A673 (cell line): ENCODE data around the gene PI4K2A. TPM values are rescaled to one million over a fixed set of nuclear protein-coding genes. Genes with fewer than 3 reads are reported as not detected.
A peak's percentile ranks its signal among the peaks of the same experiment; 100 is the strongest.

Experiments
- Bru-seq: library from RNA; stranded (reverse); fragments of 400-500 nt; gene quantifications from one replicate; lab custom pipeline; 2021; lab: Mats Ljungman, UMichigan
- BruChase-seq, 2 experiments: library from RNA; stranded (reverse); fragments of 400-500 nt; gene quantifications; one replicate each; lab custom pipeline; 2021; lab: Mats Ljungman, UMichigan
- BruUV-seq: library from RNA; stranded (reverse); fragments of 400-500 nt; replicated peaks from 2 replicates; lab custom pipeline; 2021; lab: Mats Ljungman, UMichigan
- CTCF ChIA-PET: fragments of 300-600 bp; sonication (Branson Sonifier 250); formaldehyde crosslinking; loops from one replicate; lab custom pipeline; 2022; ENCODE audit warnings: antibody characterized with exemption; lab: Charles Lee
- POLR2A ChIA-PET: fragments of 300-600 bp; sonication (Branson Sonifier 250); formaldehyde crosslinking; loops from one replicate; lab custom pipeline; 2022; ENCODE audit warnings: antibody characterized with exemption; ENCODE audit not compliant: low non-redundant PET; lab: Charles Lee
- DNase-seq: peaks from one replicate; pipeline ENCODE4 v3.0.0-alpha.2; 2015; ENCODE audit warnings: low spot score
- H3K27ac ChIP-seq: fragments of 200-600 bp; sonication (generic); 2 replicates; pipeline ENCODE4 v1.5.1; 2016; ENCODE audit warnings: mixed run types, low read depth, mild to moderate bottlenecking, mixed read lengths, antibody characterized with exemption, low read length; ENCODE audit not compliant: poor library complexity, severe bottlenecking
- H3K27me3 ChIP-seq: fragments of 200-600 bp; sonication (generic); replicated peaks from 2 replicates; pipeline ENCODE4 v1.6.1; 2017; ENCODE audit warnings: mixed run types, low read depth, mild to moderate bottlenecking, mixed read lengths, antibody characterized with exemption, low read length; ENCODE audit not compliant: insufficient read depth, poor library complexity
- H3K36me3 ChIP-seq: fragments of 200-600 bp; sonication (generic); 2 replicates; pipeline ENCODE4 v1.6.1; 2016; ENCODE audit warnings: mixed run types, mild to moderate bottlenecking, mixed read lengths, antibody characterized with exemption, low read length; ENCODE audit not compliant: insufficient read depth, poor library complexity, severe bottlenecking
- H3K4me1 ChIP-seq: fragments of 200-600 bp; sonication (generic); 2 replicates; pipeline ENCODE4 v1.6.1; 2017; ENCODE audit warnings: mixed run types, mild to moderate bottlenecking, mixed read lengths, antibody characterized with exemption, low read length; ENCODE audit not compliant: insufficient read depth, poor library complexity, severe bottlenecking
- H3K4me3 ChIP-seq: fragments of 200-600 bp; sonication (generic); 2 replicates; pipeline ENCODE4 v1.5.1; 2016; ENCODE audit warnings: low read depth, mixed run types, mild to moderate bottlenecking, mixed read lengths, low read length; ENCODE audit not compliant: poor library complexity, severe bottlenecking
- H3K9me3 ChIP-seq: fragments of 200-600 bp; sonication (generic); 2 replicates; pipeline ENCODE4 v1.6.1; 2016; ENCODE audit warnings: mixed run types, low read depth, mild to moderate bottlenecking, mixed read lengths, antibody characterized with exemption, low read length; ENCODE audit not compliant: poor library complexity, severe bottlenecking
- CTCF ChIP-seq: fragments of 300-800, 200-600 bp; sonication (generic); conservative IDR thresholded peaks from 2 replicates; pipeline ENCODE4 v1.5.1; 2017; ENCODE audit warnings: low read depth, mild to moderate bottlenecking, antibody characterized with exemption, low read length, moderate library complexity, mixed read lengths
- EZH2 ChIP-seq: fragments of 200-600 bp; sonication (generic); IDR thresholded peaks from 2 replicates; pipeline ENCODE4 v1.6.1; 2017; ENCODE audit warnings: borderline replicate concordance, low read depth, mild to moderate bottlenecking, mixed read lengths, antibody characterized with exemption, low read length; ENCODE audit not compliant: poor library complexity, severe bottlenecking
- intact Hi-C: fragments of 100-400 bp; cut with micrococcal nuclease; formaldehyde crosslinking; loops from one replicate; pipeline ENCODE4 v1.10.0; 2022; ENCODE audit not compliant: unreplicated experiment
- long read RNA-seq: library from polyadenylated mRNA; stranded (forward); transcript quantifications from one replicate; pipeline ENCODE4 v2.0.0, GENCODE V29; 2022
- total RNA-seq: library from RNA; stranded (reverse); gene quantifications from 2 replicates; pipeline ENCODE4 v1.2.3, GENCODE V29; 2021

PI4K2A gene
- total RNA-seq (21.3 and 23.6 TPM in 2 replicates), Bru-seq, nascent RNA (percentile 78 among the genes with signal in this experiment), BruChase-seq, experiment 1, labeled RNA remaining after a 2-hour chase (percentile 96 among the genes with signal in this experiment), BruChase-seq, experiment 2, labeled RNA remaining after a 6-hour chase (percentile 93 among the genes with signal in this experiment)
- long read RNA-seq, full-length matches to known transcripts = 111 of 129 reads
- long read RNA-seq, partial matches to known transcripts = 5 of 129 reads
- long read RNA-seq, other reads (novel, unspliced or antisense) = 13 of 129 reads

GRCh38 chr10:97640174-97640867 lies at the start of gene PI4K2A:
PI4K2A (plus strand) TSS chr10:97640671; CDS start chr10:97640743, 72 bp downstream.
- Histone ChIP-seq H3K27me3 (no peaks in the 10 kb centered on the region), H3K4me3 (peak within 1 kb of the TSS; percentile 90), H3K36me3 (peaks cover 5% of the 10 kb centered on the region), H3K4me1 (peaks cover 6% of the 10 kb centered on the region), H3K9me3 (no peaks in the 10 kb centered on the region), H3K27ac (peak within 1 kb of the TSS; percentile 70)
- intact Hi-C loops = loop anchor here (5.0 kb wide), 1 partner anchor 47 kb away; the partner anchor contains the start of gene AVPI1
- POLR2A ChIA-PET = interaction anchor here (0.5 kb wide), 1 partner anchor 44 kb away, joined by 3 read pairs; no protein-coding TSS in a partner anchor
- TF ChIP-seq CTCF (no peak), EZH2 (no peak)
- CTCF ChIA-PET = no interaction called here
- DNase-seq = peak; percentile 100
- no TSS peak for BruUV-seq

GRCh38 chr10:97590748-97591495 lies 49.5 kb upstream of the PI4K2A start:
- DNase-seq = no peak
- Histone ChIP-seq H3K27me3 (no peaks in the 10 kb centered on the region), H3K4me1 (no peaks in the 10 kb centered on the region), H3K9me3 (no peaks in the 10 kb centered on the region), H3K27ac (no peak overlapping the region), H3K4me3 (no peak overlapping the region), H3K36me3 (no peaks in the 10 kb centered on the region)
- CTCF ChIA-PET = no interaction called here
- no TSS peak for BruUV-seq
- no peak for TF ChIP-seq CTCF
- TF ChIP-seq EZH2 = no peak
- intact Hi-C loops = no loop called here
- POLR2A ChIA-PET = no interaction called here

- ChIA-PET CTCF (no interaction called here), POLR2A (no interaction called here)
- H3K36me3 ChIP-seq = no peaks in the 10 kb centered on the region
- no peaks in the 10 kb centered on the region for H3K9me3 ChIP-seq
- intact Hi-C loops = no loop called here
- no peaks in the 10 kb centered on the region for H3K27me3 ChIP-seq
- DNase-seq = no peak
- no peaks in the 10 kb centered on the region for H3K4me1 ChIP-seq
- H3K27ac ChIP-seq = no peak overlapping the region
- H3K4me3 ChIP-seq = no peak overlapping the region
- no TSS peak for BruUV-seq
- TF ChIP-seq CTCF (no peak), EZH2 (no peak)
These were observed 47.0 kb upstream of the PI4K2A start for GRCh38 chr10:97593421-97593820.
